Erythroblast (primary cell): ENCODE data around the gene ZNF587B.
"Not testable (repeated sequence)": the region's sequence is repeated elsewhere in the genome, so short reads cannot be mapped to it uniquely, and the experiment has no call there.

ENCODE experiments used
- GATA1 ChIP-seq: IDR thresholded peaks from 2 replicates; pipeline ENCODE4 v1.6.1; 2011; ENCODE audit warnings: low read depth, mild to moderate bottlenecking, control low read depth, low read length, moderate library complexity
- POLR2A ChIP-seq: IDR thresholded peaks from 2 replicates; pipeline ENCODE4 v1.6.1; 2011; ENCODE audit warnings: mild to moderate bottlenecking, low read length

GRCh38 chr19:57862351-57862750 is 32.3 kb downstream of the ZNF587B start:
- not testable (repeated sequence) for TF ChIP-seq POLR2A, GATA1
